ENCODE data around the gene CTNNBL1.
"Not testable (repeated sequence)": the region's sequence is repeated elsewhere in the genome, so short reads cannot be mapped to it uniquely, and the experiment has no call there.

The CTNNBL1 gene, protein sequence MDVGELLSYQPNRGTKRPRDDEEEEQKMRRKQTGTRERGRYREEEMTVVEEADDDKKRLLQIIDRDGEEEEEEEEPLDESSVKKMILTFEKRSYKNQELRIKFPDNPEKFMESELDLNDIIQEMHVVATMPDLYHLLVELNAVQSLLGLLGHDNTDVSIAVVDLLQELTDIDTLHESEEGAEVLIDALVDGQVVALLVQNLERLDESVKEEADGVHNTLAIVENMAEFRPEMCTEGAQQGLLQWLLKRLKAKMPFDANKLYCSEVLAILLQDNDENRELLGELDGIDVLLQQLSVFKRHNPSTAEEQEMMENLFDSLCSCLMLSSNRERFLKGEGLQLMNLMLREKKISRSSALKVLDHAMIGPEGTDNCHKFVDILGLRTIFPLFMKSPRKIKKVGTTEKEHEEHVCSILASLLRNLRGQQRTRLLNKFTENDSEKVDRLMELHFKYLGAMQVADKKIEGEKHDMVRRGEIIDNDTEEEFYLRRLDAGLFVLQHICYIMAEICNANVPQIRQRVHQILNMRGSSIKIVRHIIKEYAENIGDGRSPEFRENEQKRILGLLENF

DNA sequence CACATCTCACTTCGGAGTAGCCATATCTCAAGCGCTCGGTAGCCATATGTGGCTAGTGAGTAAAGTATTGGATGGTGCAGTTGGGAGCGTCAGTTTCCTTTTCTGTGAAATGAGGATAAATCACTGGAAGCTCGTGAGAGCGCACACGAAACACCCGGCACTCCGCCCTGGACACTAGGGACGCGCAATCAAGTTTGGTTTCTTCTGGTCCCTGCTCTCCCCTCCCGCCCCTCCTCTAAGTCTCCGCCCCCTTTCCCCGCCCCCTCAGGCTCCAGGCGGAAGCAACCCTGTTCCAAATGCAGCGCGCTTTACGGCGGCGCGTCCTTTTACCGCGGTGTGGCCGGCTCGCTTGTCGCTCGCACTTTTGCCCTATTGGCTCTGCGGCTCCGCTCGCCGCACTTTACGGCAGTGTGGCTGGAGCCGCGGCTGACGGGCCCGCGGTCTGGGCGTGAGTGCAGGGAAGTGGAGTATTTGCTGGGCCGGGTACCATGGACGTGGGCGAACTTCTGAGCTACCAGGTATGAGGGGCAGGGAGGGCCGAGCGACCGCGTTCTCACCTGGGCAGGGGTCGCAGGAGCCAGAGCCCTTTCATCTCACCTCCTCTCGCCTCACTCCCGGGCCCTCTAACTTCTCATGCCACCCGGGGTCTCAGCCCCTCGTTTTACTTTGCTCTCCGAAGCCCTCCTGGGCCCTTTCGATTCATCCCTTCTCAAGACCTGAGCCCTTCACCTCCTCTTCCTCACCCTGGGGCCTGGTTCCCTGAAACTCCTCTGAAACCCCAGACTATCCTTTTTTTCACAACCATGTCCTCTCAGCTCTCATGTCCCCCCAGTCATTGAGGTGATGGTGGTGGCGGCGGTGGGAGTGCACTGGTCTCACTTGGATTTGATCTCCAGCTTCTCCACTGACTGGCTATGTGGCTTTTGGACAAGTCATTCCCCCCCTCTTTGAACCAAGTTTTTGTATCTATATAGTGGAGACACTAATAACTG, at the start of gene CTNNBL1:
TSS of gene CTNNBL1 (plus strand) at position 396 of the 992 bp plus-strand sequence. CDS start at position 489, 93 bp downstream.
- peak; percentile 93 for DNase-seq

DNA sequence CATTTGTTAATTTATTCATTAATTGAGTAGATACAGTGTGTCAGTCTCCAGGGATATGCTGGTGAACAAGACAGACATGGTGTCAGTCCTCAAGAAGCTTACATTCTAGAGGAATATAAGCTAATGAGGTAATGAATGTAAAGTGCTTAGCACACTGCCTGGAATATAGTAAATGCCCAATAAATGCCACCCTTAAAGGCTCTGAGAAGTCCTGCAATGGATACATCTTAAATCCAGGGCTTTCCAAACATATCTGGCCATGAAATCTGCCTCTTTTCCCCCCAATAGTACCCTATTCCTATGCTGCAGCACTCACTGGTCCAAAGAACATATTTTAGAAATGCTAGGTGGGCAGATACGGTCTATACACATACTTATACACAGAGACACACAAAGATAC, 49.2 kb upstream of the CTNNBL1 start:
- no peak for DNase-seq

DNA sequence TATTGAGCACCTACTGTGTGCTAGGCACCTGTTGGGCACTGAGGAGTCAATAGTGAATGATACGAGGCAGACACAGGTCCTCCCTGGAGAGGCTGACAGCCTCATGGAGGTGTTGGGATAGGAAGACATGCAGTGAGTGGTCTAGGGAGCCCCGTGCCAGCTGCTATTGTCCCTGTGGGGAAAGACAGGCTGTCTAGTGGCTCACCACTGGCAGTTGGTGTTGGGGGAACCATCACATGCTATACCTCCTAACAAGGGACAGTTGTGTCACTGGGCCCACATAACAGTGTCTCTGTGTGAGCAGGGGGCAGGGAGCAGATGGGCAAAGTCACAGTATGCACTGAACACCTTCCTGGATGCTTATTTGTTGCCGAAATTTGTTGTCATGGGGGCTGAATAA, 45.9 kb upstream of the CTNNBL1 start:
- DNase-seq, result no peak

DNA sequence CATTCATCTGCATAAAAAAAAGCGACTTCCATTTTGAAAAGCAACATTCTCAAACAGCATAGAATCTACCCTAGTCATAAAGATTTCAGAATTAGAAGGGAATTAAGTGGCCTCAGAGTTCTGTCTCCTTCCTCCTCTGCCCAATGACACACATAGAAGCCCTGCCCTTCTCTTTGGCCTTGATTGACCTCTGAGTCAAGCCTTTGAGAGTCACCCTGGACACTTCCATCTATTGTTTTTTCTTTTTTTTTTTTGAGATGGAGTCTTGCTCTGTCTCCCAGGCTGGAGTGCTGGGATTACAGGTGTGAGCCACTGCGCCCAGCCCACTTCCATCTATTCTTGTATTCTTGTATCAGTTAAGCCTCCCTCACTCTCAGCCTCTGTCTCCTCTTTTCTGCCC, 44.8 kb upstream of the CTNNBL1 start:
- no peak for DNase-seq

DNA sequence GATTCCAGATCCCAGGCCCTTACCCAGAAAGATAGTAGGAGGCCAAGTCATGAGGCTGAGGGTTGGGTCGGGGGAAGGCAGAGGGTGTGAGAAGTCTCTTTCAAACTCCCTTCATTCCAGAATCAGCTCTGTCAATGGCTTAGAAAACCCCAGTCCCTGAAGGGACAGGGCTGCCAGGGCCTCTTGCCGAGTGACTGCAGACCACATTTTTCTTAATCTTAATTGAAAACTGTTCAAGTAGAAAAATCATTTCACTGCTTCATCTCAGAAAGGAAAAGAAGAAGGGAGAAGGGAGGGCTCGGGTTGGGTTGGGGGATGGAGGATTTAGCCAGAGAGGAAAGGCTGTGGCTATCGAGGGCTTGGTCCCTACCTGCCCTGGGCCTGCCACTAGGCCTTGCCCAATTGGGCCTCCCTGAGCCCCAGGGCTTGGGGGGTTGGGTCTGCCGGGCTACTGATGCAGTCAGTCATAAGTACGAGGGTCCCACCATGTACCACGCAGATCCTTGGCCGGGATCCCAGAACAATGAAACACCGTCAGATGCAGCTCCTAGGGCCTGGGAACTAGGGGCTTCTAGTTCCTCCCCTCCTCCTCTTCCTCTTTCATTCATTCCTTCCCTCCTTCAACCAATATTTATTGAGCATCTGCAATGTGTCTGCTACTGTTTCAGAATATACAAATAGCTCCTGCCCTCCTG, 44.0 kb upstream of the CTNNBL1 start:
- no peak for DNase-seq

DNA sequence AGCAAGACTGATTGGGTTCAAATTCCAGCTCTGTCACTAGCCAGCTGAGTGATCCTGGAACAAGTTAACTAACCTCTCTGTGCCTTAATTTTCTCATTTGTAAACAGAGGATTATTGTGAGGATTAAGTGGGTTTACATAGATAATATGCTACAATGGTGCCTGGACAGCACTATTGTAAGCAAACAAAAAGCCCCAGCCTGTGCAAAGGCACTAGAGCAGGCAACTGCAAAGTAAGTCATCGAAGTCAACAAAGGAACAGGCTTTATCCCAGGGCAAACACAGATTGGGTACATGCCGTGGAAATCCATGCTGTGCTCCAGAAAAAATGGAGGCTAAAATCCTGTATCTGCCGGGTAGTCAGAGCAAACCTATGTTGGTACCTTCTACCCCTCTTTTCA, 43.2 kb upstream of the CTNNBL1 start:
- DNase-seq, result no peak

DNA sequence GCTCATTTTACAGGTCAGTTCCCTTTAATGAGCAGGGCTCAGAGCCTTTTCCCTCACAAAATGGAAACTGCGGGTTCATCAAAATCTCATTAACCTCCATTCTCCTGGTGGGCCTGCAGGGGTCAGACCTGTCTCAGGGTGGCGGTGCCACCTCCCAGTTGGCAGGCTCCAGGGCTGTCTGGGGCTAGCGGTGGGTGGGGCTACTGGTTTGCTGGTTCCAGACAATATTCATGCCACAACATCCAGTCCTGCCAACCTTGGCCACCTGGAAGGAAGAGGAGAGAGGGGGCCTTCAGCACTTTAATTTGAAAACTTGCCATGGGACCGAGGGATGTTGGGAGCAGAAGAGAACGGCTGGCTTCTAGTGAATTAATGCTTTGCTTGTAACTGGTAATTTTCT, 41.9 kb upstream of the CTNNBL1 start:
- DNase-seq, result no peak

DNA sequence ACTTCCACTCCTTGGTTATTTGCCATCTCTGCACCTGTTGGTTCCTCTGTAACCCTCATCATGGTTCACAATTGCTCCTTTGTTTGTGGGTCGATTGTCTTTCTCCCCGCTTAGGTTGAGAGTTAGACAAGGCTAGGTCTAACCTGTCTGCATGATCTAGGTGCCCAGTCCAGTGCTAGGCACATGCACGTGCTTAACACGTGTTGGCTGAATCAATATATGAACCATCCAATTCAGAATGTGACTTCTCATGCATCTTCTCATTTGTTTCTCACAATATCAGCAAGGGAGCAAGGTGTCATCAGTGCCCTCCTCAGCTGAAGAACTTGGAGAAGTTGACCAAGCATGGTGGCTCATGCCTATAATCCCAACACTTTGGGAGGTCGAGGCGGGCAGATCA, 36.9 kb upstream of the CTNNBL1 start:
- no peak for DNase-seq

DNA sequence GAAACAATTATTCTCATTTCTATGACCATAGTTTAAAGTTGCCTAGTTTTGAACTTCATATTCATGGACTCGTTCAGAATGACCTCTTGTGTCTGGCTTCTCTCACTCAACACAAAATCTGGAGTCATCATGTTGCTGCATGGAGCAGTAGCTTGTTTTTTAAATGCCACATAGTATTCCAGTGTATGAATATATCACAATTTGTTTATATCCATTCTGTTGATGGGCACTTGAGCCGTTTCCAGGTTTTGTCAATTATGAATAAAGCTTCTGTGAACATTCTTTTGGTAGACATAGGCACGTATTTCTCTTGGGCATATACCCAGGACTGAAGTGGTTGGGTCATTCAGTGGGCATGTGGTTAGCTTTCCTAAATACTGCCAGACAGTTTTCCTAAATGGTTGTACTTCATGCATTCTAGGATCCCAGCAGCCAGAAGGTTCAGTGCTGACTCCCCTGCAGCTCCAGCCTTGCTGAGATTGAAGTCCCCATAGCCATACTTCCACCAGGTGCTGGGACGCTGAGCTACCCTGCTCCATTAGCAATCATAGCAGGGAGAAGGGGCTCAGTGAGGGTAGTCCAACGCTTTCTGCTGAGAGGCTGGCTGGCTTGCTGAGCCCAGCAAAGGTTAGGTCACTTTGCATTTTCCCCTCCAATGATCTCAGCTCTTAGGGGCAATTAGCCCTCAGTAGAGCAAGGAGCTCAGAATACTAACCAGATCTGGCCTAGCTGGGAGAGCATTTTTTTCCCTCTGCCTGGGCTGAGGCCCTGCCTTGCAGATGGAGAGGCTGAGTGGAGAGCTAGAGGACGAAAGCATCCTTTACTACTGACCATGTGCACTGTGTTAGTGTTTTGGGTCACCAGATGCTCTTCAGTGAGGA, 35.7 kb upstream of the CTNNBL1 start:
- no peak for DNase-seq

DNA sequence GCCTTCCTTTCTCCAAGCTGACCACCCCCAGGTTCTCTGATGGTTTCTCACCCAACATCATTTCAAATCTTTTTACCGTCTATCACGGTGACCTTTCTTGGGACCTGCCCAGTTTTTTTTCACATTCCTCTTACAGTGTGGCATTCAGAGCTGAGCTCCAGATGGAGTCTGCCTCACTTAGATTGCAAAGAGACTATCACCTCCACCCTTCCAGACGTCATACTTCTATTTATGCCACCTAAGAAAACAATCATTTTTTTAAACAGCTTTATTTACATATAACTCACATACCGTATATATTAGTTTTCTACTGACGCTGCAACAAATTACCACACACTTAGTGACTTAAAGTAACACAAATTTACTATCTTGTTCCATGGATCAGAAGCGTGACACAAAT, 32.3 kb upstream of the CTNNBL1 start:
- DNase-seq, result no peak

DNA sequence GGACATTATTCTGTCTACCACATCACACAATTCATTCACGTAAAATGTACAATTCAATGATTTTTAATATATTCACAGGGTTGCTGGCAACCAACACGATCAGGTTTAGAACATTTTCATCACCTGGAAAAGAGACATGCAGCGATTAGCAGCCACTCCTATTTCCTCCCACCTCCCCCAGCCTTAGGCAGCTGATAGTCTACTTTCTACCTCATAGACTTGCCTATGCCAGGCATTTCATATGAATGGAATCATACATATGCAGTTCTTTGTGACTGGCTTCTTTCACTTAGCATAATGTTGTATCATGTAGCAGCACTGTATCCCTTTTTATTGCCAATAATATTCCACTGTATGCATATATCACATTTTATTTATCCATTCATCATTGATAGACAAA, 31.5 kb upstream of the CTNNBL1 start:
- no peak for DNase-seq

DNA sequence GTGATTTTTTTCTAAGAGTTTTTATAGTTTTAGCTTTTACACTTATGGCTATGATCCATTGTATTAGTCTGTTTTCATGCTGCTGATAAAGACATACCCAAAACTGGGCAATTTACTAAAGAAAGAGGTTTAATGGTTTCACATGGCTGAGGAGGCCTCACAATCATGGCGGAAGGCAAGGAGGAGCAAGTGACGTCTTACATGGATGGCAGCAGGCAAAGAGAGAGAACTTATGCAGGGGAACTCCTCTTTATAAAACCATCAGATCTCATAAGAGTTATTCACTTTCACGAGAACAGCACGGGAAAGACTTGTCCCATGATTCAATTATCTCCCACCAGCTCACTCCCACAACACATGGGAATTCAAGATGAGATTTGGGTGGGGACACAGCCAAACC, 29.2 kb upstream of the CTNNBL1 start:
- DNase-seq, result not testable (repeated sequence)

DNA sequence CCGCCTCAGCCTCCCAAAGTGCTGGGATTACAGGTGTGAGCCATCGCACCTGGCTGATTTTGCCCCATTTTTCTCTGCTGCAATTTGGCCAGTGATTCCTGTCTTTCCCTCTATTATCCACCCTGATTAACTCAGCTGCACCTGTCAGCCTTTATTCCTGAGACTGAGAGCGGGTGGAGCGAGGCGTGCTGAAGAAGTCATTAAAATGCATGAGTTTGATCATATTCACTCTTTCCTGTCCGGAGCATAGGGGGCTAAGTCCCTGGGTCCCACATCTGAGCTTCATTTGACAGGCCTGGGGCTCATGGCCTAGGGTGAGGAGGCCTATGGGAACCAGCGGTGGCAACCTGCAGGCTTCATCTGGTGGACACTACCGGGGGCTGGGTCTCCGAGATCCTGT, 25.7 kb upstream of the CTNNBL1 start:
- no peak for DNase-seq

DNA sequence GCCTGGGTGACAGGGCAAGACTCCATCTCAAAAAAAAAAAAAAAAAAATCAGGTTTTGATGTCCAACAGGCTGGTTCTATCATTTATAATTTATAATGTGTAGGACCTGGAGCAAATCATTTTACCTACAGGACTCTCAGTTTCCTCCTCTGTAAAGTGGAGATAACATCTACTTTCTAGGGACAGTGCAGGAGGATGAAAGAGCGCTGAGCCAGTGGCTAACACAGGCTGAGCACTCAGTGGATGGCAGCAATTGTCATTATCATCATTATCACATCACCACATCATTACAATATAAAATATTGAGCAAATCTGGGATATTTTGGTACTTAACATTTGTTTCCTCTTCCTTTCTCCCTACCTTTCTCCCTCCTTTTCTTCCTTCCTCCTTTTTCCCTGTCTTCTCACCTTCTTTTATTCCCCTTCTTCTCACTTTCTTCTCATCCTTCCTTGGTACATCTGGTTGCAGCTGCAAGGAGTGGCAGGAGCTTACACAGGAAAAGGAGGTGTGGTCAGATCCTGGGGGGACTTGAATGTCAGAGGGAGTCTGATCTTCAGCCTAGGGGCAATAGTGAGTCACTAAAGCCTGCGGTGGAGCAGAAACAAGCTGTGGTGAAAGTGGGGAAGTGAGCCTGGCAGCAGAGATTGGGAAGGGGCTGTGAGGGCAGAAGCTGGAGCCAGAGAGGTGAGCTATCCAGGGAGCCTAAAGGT, 24.6 kb upstream of the CTNNBL1 start:
- no peak for DNase-seq

DNA sequence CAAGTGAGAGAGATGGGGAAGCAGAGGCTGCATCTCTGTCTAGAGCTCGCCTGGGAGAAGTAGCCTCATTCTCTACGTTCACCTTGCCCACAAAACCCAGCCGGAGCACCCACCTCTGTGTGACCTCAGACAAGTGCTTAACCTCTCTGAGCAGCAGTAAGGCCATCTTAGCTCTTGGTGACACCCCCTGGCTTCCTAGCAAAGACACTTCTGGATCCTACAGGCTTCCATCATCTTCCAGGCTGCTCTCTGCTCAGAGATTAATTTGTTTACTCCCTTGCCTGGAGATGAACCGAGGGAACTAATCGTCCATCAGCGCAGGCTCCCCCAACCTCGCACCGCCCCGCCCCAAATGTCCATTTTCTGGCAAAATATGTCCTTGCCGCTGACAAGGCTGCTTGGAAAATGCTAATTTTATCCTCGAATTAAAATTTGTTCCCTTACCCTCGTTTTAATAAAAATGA, 24.0 kb upstream of the CTNNBL1 start:
- no peak for DNase-seq

DNA sequence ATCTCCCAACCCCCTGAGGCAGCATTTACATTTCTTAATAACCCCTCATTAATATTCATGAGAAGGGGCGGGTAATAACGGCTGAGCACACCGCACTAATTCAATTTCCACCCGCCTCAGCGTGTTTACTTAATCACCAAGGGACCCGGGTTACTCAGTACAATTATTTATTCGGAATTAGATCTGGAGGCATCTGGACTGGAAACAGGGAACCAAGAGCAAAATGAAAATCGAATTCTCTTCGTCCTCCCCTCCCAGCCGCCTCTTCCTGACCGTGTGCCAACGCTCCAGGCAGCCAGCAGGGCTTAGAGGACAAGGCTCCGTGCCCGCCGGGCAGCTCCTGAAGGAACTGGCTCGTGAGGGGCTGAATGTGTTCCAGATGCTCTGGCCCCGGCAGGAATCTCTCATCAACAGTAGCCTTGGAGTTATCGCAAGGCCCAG, 23.5 kb upstream of the CTNNBL1 start:
- DNase-seq, result no peak

DNA sequence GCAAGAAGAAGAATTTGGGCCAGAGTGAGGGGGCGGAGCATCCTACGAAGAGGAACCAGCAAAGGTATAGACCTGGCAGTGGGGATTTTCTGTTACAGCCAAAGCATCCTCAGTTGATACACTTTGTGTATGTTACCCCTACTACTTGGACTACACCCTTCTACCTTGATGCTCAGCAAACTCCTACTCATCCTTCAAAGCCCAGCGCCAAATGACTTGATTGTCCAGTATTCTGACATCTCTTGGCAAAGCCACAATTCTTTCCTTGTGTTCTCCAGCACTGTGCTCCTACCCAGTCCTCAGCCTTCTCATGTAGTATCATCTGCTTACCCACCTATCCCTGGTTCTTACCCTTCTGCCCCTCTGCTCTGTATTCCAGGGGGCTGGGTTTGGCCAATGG, 21.7 kb upstream of the CTNNBL1 start:
- DNase-seq, result no peak

DNA sequence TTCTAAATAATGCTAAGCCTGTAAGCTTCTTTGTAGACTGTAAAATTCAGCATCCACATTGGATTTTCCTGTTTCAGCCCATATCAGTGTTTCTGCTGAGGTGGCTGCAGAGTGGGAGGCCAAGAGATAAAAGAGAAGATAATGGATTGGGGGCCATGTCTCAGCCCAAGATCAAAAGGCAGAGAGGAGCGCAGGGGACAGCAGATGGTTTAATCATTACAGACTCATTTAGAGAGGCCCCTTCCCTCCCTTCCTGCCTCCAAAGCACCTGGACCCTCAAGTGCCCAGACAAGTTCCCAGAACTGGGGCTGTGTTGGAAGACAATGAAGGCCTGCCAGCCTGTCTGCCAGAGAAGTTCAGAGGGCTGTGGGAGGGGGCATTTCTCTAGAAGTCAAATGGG, 20.4 kb upstream of the CTNNBL1 start:
- DNase-seq, result no peak

DNA sequence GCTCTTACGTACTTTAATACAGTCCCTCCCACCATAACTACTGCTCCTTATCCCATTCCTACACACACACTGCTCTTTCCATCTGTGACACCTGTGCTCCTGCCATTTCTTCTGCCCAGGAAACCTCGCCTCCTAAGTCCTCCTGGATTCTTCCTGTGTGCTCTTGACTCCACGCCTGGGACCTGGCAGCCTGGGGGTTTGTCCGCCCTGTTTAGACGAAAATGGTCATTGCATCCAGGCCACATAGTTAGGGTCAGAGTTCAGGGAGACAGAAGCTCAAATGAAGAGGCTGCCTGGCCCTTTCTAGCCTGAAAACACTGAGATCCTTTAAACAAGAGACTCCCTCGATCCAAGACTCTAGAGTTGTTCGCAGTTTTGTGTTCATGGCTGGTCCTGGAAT, 17.4 kb upstream of the CTNNBL1 start:
- DNase-seq, result no peak

DNA sequence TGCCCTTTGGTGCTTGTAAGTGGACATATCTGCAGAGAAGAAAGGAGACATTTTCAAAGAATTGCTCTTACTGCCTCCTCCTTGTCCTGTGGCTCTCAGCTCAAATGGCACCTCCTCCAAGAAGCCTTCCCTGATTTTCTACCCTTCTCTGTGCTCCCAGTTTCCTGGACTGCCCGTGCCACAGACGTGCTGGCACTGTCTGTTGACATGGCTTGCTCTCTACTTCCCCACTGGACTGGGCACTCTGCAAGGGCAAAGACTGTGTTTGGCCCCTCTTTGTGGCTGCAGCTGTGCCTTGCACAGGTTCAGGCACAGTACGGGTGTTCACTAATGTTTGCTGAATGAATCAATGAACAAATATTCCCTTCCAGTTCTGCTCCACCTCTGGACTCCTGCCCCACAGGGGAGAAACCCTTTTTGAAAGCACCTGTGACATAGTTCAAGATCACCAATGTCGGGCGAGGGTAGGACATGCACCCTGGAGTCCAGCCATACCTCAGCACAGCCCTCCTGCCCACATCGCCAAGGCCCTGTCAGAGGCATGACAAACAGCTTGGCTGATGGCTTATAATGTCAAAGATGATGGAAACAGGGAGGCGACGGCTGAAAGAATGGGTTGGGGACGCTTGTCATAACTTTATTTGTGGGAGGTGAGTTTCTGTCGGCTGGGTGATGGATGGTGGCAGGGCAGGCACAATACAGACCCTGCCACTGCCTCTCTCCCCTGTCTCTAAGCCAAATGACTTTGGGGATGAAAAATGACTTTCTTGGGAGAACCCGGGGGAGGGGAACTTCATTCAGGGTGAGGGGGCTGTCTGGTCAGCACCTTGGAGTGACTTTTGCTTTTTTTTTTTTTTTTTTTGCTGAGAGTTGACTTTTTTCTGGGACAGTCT, 15.6 kb upstream of the CTNNBL1 start:
- no peak for DNase-seq

Data from NCI-H187 (cell line).